Left renal pelvis (tissue), 4 donors: ENCODE results near the gene HEPH. TPM values are rescaled to one million over a fixed set of nuclear protein-coding genes. Genes with fewer than 3 reads are reported as not detected.
"Not testable (repeated sequence)": the region's sequence is repeated elsewhere in the genome, so short reads cannot be mapped to it uniquely, and the experiment has no call there.

Source experiments
- DNase-seq, 4 donors: peaks; one replicate each; pipeline ENCODE4 v3.0.0-alpha.2; 2013; ENCODE audit warnings: low read depth in 4 of 4, low spot score in 3 of 4
- polyA plus RNA-seq, 4 donors: library from polyadenylated mRNA; unstranded; fragments of 120-200 nt; gene quantifications; one replicate each; pipeline ENCODE4 v1.2.1, GENCODE V29; 2013; ENCODE audit not compliant: insufficient read length in 4 of 4

HEPH gene
- 100 to 1,000 TPM in 1 of 4 donors, 10 to 100 TPM in 3; 45.5 to 115 (median 60.2) TPM for polyA plus RNA-seq

DNA sequence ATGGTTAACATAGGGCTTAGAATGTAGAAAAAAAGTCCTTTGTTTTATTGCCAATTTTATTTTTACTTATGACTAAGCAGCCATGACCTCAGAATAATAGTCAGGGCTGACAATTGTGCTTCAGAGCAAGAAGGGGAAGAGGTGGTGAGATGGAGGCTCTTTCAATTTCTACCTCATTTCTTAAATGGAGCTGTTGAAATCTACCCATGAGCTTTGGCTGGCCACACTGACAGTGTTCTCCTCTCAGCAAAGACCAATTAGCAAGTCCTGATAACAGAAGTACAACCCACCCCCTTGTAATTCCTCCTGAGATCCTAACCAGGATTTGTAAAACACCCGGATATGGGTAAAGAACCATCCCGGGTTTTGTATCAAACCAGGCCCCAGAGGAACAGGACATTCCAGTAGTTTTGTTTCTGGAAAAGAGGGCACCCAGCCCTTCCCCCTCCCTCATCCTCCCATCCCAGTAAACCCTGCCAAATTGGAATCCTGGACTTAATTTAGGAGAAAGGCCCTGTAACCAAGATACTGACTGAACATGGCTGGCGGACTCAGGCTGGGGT is at the start of gene HEPH:
HEPH (plus strand) TSS at position 399 of the 563 bp plus-strand sequence. CDS start 6,324 bp downstream, outside the sequence.
- DNase-seq, result peak in 2 of 4 donors; percentile 21 to 29

GRCh38 chrX:66118722-66119121 is 45.3 kb upstream of the HEPH start:
- not testable (repeated sequence) for DNase-seq

DNA sequence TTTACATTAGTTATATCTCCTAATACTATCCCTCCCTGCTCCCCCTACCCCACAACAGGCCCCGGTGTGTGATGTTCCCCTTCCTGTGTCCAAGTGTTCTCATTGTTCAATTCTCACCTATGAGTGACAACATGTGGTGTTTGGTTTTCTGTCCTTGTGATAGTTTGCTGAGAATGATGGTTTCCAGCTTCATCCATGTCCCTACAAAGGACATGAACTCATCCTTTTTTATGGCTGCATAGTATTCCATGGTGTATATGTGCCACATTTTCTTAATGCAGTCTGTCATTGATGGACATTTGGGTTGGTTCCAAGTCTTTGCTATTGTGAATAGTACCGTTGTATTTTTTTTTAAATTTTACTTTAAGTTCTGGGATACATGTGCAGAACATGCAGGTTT is 42.7 kb upstream of the HEPH start:
- not testable (repeated sequence) for DNase-seq

GRCh38 chrX:66126662-66127061 is 37.4 kb upstream of the HEPH start:
- no peak for DNase-seq

DNA sequence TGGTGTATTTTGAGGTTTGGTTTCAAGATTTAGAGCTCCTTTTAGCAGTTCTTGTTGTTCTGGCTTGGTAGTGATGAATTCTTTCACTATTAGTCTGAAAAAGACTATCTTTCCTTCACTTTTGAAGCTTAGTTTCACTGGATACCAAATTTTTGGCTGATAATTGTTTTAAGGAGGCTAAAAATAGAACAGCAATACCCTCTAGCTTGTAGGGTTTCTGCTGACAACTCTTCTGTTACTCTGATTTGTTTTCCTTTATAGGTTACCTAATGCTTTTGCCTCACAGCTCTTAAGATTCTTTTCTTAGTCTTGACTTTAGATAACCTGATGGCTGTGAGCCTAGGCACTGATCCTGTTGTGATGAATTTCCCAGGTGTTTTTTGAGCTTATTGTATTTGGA is 33.6 kb upstream of the HEPH start:
- no peak for DNase-seq

DNA sequence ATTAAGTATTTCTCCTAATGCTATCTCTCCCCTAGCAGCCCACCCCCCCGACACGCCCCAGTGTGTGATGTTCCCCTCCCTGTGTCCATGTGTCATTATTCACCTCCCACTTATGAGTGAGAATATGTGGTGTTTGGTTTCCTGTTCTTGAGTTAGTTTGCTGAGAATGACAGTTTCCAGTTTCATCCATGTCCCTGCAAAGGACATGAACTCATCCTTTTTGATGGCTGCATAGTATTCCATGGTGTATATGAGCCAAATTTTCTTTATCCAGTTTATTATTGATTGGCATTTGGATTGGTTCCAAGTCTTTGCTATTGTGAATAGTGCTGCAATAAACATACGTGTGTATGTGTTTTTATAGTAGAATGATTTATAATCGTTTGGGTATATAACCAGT is 28.8 kb upstream of the HEPH start:
- DNase-seq, result not testable (repeated sequence)

GRCh38 chrX:66142351-66142750 is 21.7 kb upstream of the HEPH start:
- no peak for DNase-seq

DNA sequence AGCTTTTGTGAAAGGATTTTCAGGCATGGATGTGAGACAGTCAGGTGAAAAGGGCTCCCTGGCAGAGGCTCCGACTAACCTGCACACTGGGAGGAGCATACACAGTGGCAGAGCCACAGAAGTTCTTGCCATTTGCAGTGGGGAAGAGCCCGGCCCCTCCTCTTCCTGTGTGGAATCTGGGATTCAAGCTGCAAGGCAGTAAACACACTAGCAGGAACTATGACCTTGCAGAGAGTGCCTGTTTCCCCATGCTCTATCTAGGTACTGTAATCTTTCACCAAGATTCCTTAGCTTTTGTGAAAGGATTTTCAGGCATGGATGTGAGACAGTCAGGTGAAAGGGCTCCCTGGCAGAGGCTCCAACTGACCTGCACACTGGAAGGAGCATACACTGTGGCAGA is 19.8 kb upstream of the HEPH start:
- no peak for DNase-seq

GRCh38 chrX:66149519-66149918 is 14.5 kb upstream of the HEPH start:
- DNase-seq, result no peak

- DNase-seq, result no peak
Measured at GRCh38 chrX:66150163-66150562, 13.9 kb upstream of the HEPH start.

DNA sequence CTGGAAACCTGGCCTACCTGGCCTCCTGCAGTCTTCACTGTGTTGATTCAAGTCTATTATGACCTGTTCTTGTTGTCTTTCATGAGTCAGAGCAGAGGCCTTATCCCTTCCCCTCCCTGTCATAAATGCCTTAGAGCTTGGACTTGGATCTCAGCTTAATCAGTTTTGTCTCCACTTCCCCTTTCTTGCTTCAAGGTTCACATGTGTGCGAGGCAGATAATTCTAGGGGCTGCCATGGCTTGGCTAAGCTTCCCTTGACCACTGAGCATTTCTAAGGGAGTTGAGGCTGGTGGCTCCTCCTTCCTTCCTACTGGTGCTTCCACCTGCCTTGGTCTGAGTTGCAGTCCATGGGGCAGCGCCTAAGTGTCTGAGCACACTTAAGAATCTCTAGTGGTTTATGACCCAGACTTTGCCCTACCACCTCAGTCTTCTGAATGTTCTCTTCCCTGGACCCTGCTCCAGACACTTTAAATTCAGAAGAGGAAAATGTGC is 1.7 kb upstream of the HEPH start:
- DNase-seq, result no peak

DNA sequence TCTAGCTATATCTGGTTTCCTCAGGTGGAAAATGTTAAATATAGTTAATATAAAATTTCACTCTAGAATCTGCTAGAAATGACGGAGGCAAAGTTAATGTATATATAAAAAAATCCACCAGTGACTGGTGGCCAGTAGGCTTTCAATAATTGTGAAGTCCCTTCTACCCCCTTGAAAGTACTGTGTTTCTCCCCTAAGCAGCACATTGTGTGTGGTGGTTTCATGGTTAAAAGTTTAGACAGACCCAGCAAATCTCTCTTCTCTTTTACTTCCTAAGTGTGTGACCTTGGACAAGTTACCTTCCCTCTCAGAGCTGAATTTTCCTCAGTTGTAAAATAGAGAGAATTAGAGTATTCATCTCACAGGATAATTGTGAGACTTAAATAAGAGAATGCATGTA is 600 bp upstream of the HEPH start:
- DNase-seq, result no peak

- DNase-seq, result no peak
Measured at GRCh38 chrX:66164470-66164869, 423 bp downstream of the HEPH start.

DNA sequence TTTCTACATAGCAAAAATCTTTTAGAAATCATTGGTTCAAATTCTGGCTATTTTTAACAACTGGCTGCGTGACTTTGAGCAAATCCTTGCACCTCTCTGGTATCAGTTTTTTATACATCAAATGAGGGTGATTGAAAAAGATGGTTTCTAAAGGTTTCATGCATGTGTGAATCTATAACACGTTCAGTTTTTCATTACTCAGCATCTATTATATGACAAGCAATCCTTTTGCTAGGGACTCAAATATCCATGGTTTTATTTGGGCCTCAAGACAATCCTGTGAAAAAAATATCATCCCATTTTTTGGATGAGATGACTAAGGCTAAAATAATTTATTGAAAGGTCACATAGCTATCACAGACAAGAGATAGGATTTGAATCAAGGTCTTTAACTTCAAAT is 884 bp downstream of the HEPH start:
- DNase-seq, result no peak

DNA sequence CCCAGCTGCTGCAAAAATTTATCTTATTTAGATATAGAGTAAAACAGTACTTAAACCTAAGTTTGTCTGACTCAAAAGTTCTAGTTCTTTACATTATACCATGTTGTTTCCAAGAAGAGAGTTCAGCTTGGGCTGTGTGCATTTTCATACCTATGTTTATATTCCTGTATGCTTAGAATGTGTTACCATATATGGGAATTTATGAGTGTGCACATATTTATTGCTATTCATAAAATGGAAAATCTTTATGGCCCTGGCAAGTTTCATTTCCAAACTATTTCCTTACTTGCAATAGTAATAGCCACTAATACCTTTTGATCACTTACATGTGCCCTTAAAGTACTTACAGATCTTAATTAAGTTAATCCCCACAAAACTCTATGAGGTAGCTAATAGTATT is 2.6 kb downstream of the HEPH start:
- DNase-seq, result no peak

DNA sequence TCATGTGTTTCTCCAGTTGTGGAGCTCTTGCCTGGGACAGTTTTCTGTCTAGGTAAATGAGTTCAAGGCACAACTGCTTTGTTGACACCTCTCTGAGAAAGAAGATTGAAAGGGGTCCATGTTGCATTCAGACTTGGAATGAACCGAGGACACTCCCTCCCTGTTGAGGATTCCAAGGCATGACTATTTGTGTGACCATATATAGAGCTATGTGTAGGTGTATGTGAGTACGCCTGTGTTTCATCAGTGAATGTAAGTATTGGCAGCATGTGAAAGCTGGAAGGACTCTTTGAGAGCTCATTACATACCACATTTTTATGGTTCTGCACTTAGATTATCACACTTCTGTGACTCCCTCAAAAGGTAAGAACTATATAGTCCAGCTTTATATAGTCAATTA is 3.4 kb downstream of the HEPH start:
- DNase-seq, result no peak

GRCh38 chrX:66176134-66176533 is 12.1 kb downstream of the HEPH start:
- no peak for DNase-seq

DNA sequence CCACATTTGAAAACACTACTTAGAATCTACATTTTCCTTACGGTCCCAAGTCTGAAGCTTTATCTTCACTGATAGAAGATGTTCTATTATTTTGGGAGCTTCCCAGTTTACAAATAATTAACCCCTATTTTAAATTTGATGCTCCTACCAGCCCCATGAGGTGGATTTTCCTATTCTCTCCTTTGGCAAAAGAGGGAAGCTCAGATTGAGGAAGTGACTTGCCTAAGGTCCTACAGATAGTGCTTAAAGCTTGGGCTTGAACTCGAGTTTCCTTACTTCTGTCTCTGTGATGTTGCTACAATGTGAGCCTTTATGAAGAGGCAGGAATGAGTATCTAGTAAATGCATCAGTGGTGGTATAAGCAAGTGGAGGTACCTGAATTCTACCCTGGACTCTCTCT is 27.5 kb downstream of the HEPH start:
- DNase-seq, result no peak

GRCh38 chrX:66193821-66194220 is 29.8 kb downstream of the HEPH start:
- DNase-seq, result no peak

- DNase-seq, result no peak
Measured at GRCh38 chrX:66200050-66200664, 36.1 kb downstream of the HEPH start.

GRCh38 chrX:66200855-66201795 is 37.1 kb downstream of the HEPH start:
- DNase-seq, result no peak
